Hepatic stellate cell (primary cell): ENCODE data around the gene EPHB1.
"Not testable (repeated sequence)": the region's sequence is repeated elsewhere in the genome, so short reads cannot be mapped to it uniquely, and the experiment has no call there.

Experiments used
- DNase-seq: peaks from one replicate; pipeline ENCODE4 v3.0.0; 2011; ENCODE audit warnings: low spot score

The EPHB1 gene

GRCh38 chr3:135216659-135217058 lies 421.6 kb downstream of the EPHB1 start:
- no peak for DNase-seq

GRCh38 chr3:135217730-135218129 lies 422.7 kb downstream of the EPHB1 start:
- DNase-seq, result no peak

GRCh38 chr3:135218304-135218703 lies 423.2 kb downstream of the EPHB1 start:
- no peak for DNase-seq

- DNase-seq, result no peak
Observed at GRCh38 chr3:135218782-135219181, 423.7 kb downstream of the EPHB1 start.

- DNase-seq, result no peak
Observed at GRCh38 chr3:135224815-135225362, 429.8 kb downstream of the EPHB1 start.

GRCh38 chr3:135226057-135226456 lies 431.0 kb downstream of the EPHB1 start:
- no peak for DNase-seq

- DNase-seq, result no peak
Observed at GRCh38 chr3:135228201-135228600, 433.1 kb downstream of the EPHB1 start.

GRCh38 chr3:135229018-135229495 lies 434.0 kb downstream of the EPHB1 start:
- no peak for DNase-seq

GRCh38 chr3:135231737-135232136 lies 436.7 kb downstream of the EPHB1 start:
- no peak for DNase-seq

GRCh38 chr3:135232226-135232625 lies 437.2 kb downstream of the EPHB1 start:
- DNase-seq, result no peak

GRCh38 chr3:135233476-135233875 lies 438.4 kb downstream of the EPHB1 start:
- not testable (repeated sequence) for DNase-seq

GRCh38 chr3:135235541-135235940 lies 440.5 kb downstream of the EPHB1 start:
- no peak for DNase-seq

GRCh38 chr3:135237371-135238143 lies 442.5 kb downstream of the EPHB1 start:
- no peak for DNase-seq

GRCh38 chr3:135238236-135238830 lies 443.3 kb downstream of the EPHB1 start:
- DNase-seq, result no peak

- DNase-seq, result no peak
Observed at GRCh38 chr3:135238871-135239614, 444.0 kb downstream of the EPHB1 start.

GRCh38 chr3:135239615-135239884 lies 444.5 kb downstream of the EPHB1 start:
- DNase-seq, result no peak

- DNase-seq, result no peak
Observed at GRCh38 chr3:135240426-135240825, 445.4 kb downstream of the EPHB1 start.

- DNase-seq, result no peak
Observed at GRCh38 chr3:135242285-135242684, 447.2 kb downstream of the EPHB1 start.

GRCh38 chr3:135243616-135244015 lies 448.6 kb downstream of the EPHB1 start:
- no peak for DNase-seq

- DNase-seq, result no peak
Observed at GRCh38 chr3:135246027-135246426, 451.0 kb downstream of the EPHB1 start.

- no peak for DNase-seq
Observed at GRCh38 chr3:135248213-135248612, 453.2 kb downstream of the EPHB1 start.

GRCh38 chr3:135249186-135249585 lies 454.1 kb downstream of the EPHB1 start:
- no peak for DNase-seq

GRCh38 chr3:135258916-135259315 lies 463.9 kb downstream of the EPHB1 start:
- DNase-seq, result no peak
